GM21447 (cell line): ENCODE measurements around the gene LPP.

ENCODE experiments used
- ATAC-seq: cut with Tn5 transposase; IDR thresholded peaks from one replicate; pipeline ENCODE4 v1.9.1; 2021; ENCODE audit not compliant: unreplicated experiment

LPP gene

GRCh38 chr3:188925376-188925775, 771.4 kb downstream of the LPP start:
- ATAC-seq = no peak

DNA sequence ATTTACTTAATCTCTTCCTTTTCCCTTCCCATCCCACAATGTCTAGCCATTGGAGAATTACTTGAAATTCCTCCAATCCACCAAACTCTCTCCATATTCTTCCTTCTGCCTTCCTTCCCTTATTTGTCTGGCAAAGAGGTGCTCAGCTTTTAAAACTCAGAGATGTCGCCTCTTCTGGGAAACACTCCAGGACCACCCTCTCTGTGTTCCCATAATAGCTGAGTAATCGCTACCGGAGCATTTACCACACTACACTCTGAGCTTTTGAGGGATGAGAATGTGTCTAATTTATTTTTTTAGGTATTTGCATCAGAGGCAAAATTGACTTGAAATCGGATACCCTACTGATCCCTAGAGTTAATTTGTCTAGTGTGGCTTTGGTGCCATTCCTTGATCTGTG, 772.2 kb downstream of the LPP start:
- no peak for ATAC-seq

GRCh38 chr3:188926741-188927511, 773.0 kb downstream of the LPP start:
- no peak for ATAC-seq

DNA sequence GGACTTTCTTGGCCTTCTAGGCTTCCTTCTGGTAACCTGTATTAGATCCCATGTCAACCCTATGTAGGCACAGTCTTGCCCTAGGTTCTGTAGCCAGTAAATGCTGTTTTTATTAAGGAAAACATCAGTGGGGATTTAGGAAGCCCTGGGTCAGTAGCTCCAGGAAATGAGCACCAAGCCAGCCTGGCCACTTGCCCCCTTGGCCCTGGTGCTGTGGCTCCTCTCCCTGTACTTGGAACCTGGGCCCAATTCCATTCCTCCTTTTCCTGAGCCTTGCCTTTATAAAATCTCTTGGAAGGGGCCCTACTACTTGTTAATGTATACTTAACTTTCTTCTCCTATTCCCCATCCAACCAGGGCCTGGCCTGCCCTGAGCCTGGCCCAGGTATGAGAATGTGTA, 774.0 kb downstream of the LPP start:
- ATAC-seq = no peak

DNA sequence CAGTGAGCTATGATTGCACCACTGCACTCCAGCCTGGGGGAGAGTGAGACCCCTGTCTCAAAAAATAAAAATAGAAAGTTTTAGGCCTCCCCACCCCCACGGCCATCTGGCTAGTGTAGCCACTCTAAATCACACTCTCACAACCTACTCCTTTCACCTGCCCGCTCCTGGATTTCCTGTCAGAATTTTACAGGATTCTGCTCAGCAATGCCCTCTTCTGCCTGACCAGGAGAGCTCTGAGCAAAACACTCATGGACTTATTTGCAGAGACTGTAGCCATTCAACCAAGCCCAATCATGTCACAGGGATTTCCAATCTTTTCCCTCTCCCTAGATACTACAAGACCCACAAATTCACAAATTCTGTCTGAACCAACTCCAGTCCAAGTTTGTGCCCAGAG, 775.2 kb downstream of the LPP start:
- no peak for ATAC-seq

GRCh38 chr3:188931036-188931435, 777.1 kb downstream of the LPP start:
- no peak for ATAC-seq

DNA sequence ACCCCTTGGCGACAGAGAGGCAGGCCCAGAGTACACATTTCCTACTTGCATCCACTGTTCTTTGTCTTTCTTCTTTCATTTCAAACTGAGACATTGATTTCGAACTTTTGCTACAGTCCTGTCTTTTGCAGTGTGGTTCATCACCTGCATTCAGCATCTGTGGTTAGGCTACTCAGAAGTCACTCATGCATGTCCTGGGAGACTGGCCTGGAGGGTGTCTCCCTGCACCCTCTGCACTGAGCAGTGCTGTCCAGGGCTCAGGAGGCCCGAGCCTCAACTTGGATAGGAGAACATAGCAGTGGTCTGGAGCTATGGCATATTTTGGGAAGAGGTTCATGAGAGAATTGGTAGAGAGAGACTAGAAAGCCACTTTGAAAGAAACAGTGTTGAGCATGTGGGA, 777.6 kb downstream of the LPP start:
- ATAC-seq = no peak

GRCh38 chr3:188934989-188935388, 781.0 kb downstream of the LPP start:
- ATAC-seq = no peak

DNA sequence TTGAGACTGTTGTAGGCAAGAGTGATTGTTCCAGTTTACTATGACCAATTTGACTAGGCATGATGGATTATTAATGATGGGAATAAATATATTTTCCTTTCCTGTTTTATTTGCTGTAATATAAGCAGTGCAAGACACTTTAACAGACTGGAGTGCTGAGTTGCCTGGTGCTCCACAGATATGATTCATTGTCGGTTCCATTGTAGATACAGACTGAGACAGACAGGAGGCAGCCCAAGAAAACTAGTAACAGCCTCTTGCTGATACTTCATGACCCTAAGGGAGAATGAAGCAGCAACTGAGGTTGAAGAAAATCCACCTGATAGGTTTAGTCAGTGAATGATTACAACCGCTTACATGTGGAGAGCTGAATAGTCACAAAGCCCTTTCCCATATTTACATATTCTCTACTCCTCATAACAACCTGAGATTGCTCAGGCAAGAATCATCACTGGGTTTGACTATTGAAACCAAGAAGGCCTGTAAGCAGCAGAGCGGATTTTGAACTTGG, 782.7 kb downstream of the LPP start:
- ATAC-seq = no peak

GRCh38 chr3:188937389-188937788, 783.4 kb downstream of the LPP start:
- no peak for ATAC-seq

DNA sequence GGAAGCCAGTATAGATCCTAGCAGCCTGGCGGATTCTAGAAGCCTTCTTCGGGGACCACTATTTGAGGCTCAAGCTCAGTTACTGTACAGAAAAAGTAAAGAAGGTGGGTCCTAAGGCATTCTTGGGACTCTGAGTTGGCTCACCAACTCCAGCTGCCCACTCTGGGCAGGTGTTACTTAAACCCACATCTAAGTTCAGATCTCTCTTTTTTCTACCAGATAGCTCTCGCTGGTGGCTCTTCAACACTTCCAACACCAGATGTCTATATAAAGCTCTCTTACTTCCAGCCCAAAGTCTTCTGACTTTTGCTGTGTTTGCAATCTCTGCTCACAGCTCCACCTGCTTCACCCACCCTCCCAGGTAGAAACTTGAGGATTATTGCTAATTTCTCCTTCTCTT, 785.0 kb downstream of the LPP start:
- ATAC-seq = no peak

DNA sequence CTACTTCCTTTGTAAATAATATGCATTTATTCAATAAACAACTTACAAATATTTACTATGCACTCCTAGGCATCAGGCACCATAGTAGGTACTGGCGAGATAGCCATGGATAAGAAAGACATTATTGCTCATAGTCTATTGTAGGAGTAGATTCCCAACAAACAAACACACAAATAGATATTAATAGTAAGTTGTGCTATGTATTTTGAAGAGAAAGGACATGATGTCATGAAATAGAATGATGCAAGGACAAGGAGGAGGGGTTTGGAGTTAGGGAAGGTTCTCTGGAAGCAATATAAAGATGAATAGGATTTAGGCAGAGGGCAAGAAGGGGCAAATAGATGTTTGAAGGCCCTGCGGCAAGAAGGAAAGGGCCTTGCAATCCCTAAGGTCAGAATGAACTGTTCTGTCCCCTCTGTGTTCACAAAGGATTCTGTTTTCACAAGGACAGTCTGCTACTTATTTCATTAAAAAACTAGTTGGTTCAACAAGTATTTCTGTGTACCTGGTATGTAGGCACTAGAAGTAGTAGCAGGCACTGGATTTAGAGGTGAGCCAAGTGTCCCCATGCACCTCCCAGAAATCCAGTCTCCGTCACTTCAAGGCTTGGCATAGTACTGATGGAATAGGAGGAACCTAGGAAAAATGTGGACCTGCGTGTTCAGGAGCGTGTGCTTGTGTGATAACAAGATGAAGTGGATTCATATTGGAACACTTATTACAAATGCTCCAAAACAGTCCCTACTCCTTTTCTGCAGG, 786.0 kb downstream of the LPP start:
- ATAC-seq = no peak
